OCI-LY7 (cell line): ENCODE measurements around the gene PDCD5.

ENCODE experiments used
- EZH2phosphoT487 ChIP-seq: fragments of 200-600 bp; sonication (generic); IDR thresholded peaks from 2 replicates; pipeline ENCODE4 v1.6.1; 2018; ENCODE audit warnings: low read depth, borderline replicate concordance, mild to moderate bottlenecking, mixed run types, antibody characterized with exemption, low read length, moderate library complexity, mixed read lengths
- TF ChIP-seq, protein P1 (sequence below): fragments of 200-600 bp; sonication (generic); conservative IDR thresholded peaks from 2 replicates; pipeline ENCODE4 v1.5.1; 2014; ENCODE audit warnings: mild to moderate bottlenecking, antibody characterized with exemption, low read length, moderate library complexity, mixed read lengths

DNA sequence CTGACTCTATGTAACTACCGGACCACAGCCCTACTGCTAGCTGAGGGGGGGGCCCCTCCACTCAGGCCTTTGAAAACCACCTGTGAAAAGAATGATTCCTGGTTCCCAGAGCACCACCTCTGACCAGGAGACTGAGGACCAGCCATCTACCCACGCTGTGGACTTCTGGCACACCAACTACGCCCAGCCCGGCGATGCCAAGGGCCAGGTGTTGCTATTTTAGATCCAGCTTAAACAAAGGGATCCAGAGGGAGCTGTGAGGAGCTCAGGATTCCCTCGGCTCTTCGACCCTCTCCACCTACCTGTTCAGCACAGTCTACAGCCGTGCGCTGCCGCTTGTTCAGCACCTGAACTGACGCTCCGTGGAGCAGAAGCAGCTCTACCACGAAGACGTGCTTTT is 23.0 kb downstream of the PDCD5 start:
- TF ChIP-seq, protein P1, sequence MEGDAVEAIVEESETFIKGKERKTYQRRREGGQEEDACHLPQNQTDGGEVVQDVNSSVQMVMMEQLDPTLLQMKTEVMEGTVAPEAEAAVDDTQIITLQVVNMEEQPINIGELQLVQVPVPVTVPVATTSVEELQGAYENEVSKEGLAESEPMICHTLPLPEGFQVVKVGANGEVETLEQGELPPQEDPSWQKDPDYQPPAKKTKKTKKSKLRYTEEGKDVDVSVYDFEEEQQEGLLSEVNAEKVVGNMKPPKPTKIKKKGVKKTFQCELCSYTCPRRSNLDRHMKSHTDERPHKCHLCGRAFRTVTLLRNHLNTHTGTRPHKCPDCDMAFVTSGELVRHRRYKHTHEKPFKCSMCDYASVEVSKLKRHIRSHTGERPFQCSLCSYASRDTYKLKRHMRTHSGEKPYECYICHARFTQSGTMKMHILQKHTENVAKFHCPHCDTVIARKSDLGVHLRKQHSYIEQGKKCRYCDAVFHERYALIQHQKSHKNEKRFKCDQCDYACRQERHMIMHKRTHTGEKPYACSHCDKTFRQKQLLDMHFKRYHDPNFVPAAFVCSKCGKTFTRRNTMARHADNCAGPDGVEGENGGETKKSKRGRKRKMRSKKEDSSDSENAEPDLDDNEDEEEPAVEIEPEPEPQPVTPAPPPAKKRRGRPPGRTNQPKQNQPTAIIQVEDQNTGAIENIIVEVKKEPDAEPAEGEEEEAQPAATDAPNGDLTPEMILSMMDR = no peak
- TF ChIP-seq EZH2phosphoT487 = no peak
